ENCODE results near the gene HNMT. TPM values are rescaled to one million over a fixed set of nuclear protein-coding genes. Genes with fewer than 3 reads are reported as not detected.

Gene HNMT
- total and polyA plus RNA-seq, 2 of the 13 experiments (the other 11 are each of a cell fraction or from before 2014, with no cell fraction given): 279 to 309 TPM

DNA sequence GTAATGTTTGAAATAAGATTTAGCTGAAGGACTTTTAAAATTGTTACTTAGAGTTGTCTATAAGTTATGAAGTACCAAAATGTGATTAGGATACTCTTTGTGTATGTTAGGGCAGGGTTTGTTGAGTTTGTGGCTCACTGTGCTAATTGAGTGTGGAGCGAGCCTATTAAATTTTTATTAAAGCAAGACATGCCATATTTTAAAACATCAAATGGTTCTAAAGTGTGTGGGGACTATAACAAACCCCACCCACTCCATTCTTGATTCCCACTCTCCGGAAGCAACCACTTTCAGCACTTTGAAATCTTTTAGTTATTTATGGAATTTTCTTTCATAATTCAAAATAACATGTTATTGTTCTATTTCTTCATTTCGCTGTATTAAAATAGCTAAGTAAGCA, 1.8 kb downstream of the HNMT start (continued):
- TF ChIP-seq, protein P1, sequence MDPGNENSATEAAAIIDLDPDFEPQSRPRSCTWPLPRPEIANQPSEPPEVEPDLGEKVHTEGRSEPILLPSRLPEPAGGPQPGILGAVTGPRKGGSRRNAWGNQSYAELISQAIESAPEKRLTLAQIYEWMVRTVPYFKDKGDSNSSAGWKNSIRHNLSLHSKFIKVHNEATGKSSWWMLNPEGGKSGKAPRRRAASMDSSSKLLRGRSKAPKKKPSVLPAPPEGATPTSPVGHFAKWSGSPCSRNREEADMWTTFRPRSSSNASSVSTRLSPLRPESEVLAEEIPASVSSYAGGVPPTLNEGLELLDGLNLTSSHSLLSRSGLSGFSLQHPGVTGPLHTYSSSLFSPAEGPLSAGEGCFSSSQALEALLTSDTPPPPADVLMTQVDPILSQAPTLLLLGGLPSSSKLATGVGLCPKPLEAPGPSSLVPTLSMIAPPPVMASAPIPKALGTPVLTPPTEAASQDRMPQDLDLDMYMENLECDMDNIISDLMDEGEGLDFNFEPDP (CRISPR knock-in tag; conservative IDR thresholded peaks at IDR 0.05): no peak
- TF ChIP-seq, protein P2, sequence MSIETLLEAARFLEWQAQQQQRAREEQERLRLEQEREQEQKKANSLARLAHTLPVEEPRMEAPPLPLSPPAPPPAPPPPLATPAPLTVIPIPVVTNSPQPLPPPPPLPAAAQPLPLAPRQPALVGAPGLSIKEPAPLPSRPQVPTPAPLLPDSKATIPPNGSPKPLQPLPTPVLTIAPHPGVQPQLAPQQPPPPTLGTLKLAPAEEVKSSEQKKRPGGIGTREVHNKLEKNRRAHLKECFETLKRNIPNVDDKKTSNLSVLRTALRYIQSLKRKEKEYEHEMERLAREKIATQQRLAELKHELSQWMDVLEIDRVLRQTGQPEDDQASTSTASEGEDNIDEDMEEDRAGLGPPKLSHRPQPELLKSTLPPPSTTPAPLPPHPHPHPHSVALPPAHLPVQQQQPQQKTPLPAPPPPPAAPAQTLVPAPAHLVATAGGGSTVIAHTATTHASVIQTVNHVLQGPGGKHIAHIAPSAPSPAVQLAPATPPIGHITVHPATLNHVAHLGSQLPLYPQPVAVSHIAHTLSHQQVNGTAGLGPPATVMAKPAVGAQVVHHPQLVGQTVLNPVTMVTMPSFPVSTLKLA (IDR thresholded peaks at IDR 0.05): no peak
- TF ChIP-seq GABPA (IDR thresholded peaks at IDR 0.05; ENCODE audit: low read depth, low read length) (no peak), GABPA (CRISPR knock-in tag; IDR thresholded peaks at IDR 0.05; ENCODE audit: low read depth) (peak; percentile 5; the same call in 1 of the 2 replicates), FOXM1 (CRISPR knock-in tag; IDR thresholded peaks at IDR 0.05) (no peak), NR2C2 (CRISPR knock-in tag; IDR thresholded peaks at IDR 0.05; ENCODE audit: borderline replicate concordance) (no peak), RBM39 (IDR thresholded peaks at IDR 0.05; ENCODE audit: low read depth, low read length, poor library complexity, severe bottlenecking) (no peak), ZNF335 (CRISPR knock-in tag; IDR thresholded peaks at IDR 0.05) (no peak), DNMT1 (CRISPR knock-in tag; IDR thresholded peaks at IDR 0.05) (no peak), KLF16 (CRISPR knock-in tag; IDR thresholded peaks at IDR 0.05) (peak in 1 of 2 experiments; percentile 13; a peak in 1 of 4 replicates), ZNF775 (CRISPR knock-in tag; IDR thresholded peaks at IDR 0.05; ENCODE audit: borderline replicate concordance) (no peak), ZNF558 (CRISPR knock-in tag; IDR thresholded peaks at IDR 0.05; ENCODE audit: borderline replicate concordance) (no peak), NKX3-1 (CRISPR knock-in tag; IDR thresholded peaks at IDR 0.05) (peak; percentile 75; the same call in 1 of the 2 replicates), ZNF768 (CRISPR knock-in tag; IDR thresholded peaks at IDR 0.05) (no peak), ZNF333 (CRISPR knock-in tag; IDR thresholded peaks at IDR 0.05; ENCODE audit: borderline replicate concordance) (no peak), TGIF2 (CRISPR knock-in tag; IDR thresholded peaks at IDR 0.05) (peak; percentile 25; the same call in 1 of the 2 replicates), KLF6 (CRISPR knock-in tag; IDR thresholded peaks at IDR 0.05) (0 out of 2 replicates have a peak, but pooled peaks have one; percentile 45)
- TF ChIP-seq, protein P3, sequence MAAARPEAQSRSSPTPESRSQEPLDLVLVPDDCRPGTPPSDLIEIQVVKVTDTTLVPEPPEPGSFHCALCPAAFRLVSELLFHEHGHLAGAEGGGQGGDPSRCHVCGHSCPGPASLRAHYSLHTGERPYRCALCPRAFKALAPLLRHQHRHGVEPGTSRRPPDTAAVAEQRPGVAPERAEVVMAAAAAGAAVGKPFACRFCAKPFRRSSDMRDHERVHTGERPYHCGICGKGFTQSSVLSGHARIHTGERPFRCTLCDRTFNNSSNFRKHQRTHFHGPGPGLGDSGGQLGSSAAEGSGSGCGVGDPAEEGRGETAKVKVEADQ (CRISPR knock-in tag; IDR thresholded peaks at IDR 0.05; ENCODE audit: borderline replicate concordance): no peak
- TF ChIP-seq, protein P4, sequence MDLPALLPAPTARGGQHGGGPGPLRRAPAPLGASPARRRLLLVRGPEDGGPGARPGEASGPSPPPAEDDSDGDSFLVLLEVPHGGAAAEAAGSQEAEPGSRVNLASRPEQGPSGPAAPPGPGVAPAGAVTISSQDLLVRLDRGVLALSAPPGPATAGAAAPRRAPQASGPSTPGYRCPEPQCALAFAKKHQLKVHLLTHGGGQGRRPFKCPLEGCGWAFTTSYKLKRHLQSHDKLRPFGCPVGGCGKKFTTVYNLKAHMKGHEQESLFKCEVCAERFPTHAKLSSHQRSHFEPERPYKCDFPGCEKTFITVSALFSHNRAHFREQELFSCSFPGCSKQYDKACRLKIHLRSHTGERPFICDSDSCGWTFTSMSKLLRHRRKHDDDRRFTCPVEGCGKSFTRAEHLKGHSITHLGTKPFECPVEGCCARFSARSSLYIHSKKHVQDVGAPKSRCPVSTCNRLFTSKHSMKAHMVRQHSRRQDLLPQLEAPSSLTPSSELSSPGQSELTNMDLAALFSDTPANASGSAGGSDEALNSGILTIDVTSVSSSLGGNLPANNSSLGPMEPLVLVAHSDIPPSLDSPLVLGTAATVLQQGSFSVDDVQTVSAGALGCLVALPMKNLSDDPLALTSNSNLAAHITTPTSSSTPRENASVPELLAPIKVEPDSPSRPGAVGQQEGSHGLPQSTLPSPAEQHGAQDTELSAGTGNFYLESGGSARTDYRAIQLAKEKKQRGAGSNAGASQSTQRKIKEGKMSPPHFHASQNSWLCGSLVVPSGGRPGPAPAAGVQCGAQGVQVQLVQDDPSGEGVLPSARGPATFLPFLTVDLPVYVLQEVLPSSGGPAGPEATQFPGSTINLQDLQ (CRISPR knock-in tag; IDR thresholded peaks at IDR 0.05): no peak
- TF ChIP-seq, protein P5, sequence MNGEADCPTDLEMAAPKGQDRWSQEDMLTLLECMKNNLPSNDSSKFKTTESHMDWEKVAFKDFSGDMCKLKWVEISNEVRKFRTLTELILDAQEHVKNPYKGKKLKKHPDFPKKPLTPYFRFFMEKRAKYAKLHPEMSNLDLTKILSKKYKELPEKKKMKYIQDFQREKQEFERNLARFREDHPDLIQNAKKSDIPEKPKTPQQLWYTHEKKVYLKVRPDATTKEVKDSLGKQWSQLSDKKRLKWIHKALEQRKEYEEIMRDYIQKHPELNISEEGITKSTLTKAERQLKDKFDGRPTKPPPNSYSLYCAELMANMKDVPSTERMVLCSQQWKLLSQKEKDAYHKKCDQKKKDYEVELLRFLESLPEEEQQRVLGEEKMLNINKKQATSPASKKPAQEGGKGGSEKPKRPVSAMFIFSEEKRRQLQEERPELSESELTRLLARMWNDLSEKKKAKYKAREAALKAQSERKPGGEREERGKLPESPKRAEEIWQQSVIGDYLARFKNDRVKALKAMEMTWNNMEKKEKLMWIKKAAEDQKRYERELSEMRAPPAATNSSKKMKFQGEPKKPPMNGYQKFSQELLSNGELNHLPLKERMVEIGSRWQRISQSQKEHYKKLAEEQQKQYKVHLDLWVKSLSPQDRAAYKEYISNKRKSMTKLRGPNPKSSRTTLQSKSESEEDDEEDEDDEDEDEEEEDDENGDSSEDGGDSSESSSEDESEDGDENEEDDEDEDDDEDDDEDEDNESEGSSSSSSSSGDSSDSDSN (CRISPR knock-in tag; IDR thresholded peaks at IDR 0.05): no peak
- TF ChIP-seq, protein P6, sequence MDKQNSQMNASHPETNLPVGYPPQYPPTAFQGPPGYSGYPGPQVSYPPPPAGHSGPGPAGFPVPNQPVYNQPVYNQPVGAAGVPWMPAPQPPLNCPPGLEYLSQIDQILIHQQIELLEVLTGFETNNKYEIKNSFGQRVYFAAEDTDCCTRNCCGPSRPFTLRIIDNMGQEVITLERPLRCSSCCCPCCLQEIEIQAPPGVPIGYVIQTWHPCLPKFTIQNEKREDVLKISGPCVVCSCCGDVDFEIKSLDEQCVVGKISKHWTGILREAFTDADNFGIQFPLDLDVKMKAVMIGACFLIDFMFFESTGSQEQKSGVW (CRISPR knock-in tag; IDR thresholded peaks at IDR 0.05; ENCODE audit: borderline replicate concordance): no peak

All from HepG2 (cell line).